Activated B cell treated with CpG ODN at 0.5 μM for 24 hours (primary cell): ENCODE data around the gene PLPPR1. TPM values are rescaled to one million over a fixed set of nuclear protein-coding genes. Genes with fewer than 3 reads are reported as not detected.

ENCODE experiments used
- ATAC-seq: fragments of 200-7000 bp; cut with Tn5 transposase; one replicate; pipeline ENCODE4 v1.10.0; 2021; ENCODE audit warnings: low read depth, mild to moderate bottlenecking, moderate library complexity
- CTCF ChIA-PET: fragments of 350-600 bp; sonication (Branson Sonifier 250); formaldehyde crosslinking; loops from one replicate; lab custom pipeline; 2021; ENCODE audit warnings: antibody characterized with exemption; lab: Charles Lee
- POLR2A ChIA-PET: fragments of 350-600 bp; sonication (Branson Sonifier 250); formaldehyde crosslinking; loops from one replicate; lab custom pipeline; 2021; ENCODE audit warnings: antibody characterized with exemption; lab: Charles Lee
- DNase-seq: peaks from one replicate; pipeline ENCODE4 v3.0.0; 2022
- H3K27ac Mint-ChIP-seq: one replicate; pipeline ENCODE4 v1.8.0; 2020; ENCODE audit warnings: mixed read lengths
- H3K27me3 Mint-ChIP-seq: one replicate; pipeline ENCODE4 v1.8.0; 2021; ENCODE audit warnings: mixed read lengths
- H3K36me3 Mint-ChIP-seq: one replicate; pipeline ENCODE4 v1.8.0; 2021; ENCODE audit warnings: low read depth, mixed read lengths
- H3K4me1 Mint-ChIP-seq: one replicate; pipeline ENCODE4 v1.8.0; 2021; ENCODE audit warnings: mixed read lengths
- H3K4me3 Mint-ChIP-seq: one replicate; pipeline ENCODE4 v1.8.0; 2020; ENCODE audit warnings: mild to moderate bottlenecking, mixed read lengths
- H3K9me3 Mint-ChIP-seq: one replicate; pipeline ENCODE4 v1.8.0; 2020; ENCODE audit warnings: mixed read lengths
- CTCF ChIP-seq: fragments of 200-600 bp; IDR thresholded peaks from one replicate; pipeline ENCODE4 v1.8.0; 2022; ENCODE audit warnings: antibody characterized with exemption, mild to moderate bottlenecking
- intact Hi-C: fragments of 100-400 bp; cut with micrococcal nuclease; formaldehyde crosslinking; loops from one replicate; pipeline ENCODE4 v1.15.1; 2024
- total RNA-seq: library from RNA; stranded (reverse); gene quantifications from 2 replicates; pipeline ENCODE4 v1.2.3, GENCODE V29; 2022

The PLPPR1 gene
- total RNA-seq, 1 donor from 2014 or later, result not detected

GRCh38 chr9:101225271-101225670, 196.7 kb downstream of the PLPPR1 start:
- DNase-seq (no peak), ATAC-seq (no peak)
- Mint-ChIP-seq H3K9me3 (peaks cover 3% of the 10 kb centered on the region), H3K4me1 (no peaks in the 10 kb centered on the region), H3K36me3 (no peaks in the 10 kb centered on the region), H3K27ac (no peak overlapping the region), H3K4me3 (no peak overlapping the region), H3K27me3 (peaks cover 2% of the 10 kb centered on the region)
- POLR2A ChIA-PET, result no interaction called here
- intact Hi-C loops, result no loop called here
- CTCF ChIA-PET, result no interaction called here
- TF ChIP-seq CTCF, result no peak

GRCh38 chr9:101226161-101226560, 197.6 kb downstream of the PLPPR1 start:
- Mint-ChIP-seq H3K4me1 (no peaks in the 10 kb centered on the region), H3K4me3 (no peak overlapping the region), H3K27me3 (peaks cover 2% of the 10 kb centered on the region), H3K27ac (no peak overlapping the region), H3K36me3 (no peaks in the 10 kb centered on the region), H3K9me3 (peaks cover 3% of the 10 kb centered on the region)
- TF ChIP-seq CTCF, result no peak
- CTCF ChIA-PET, result no interaction called here
- POLR2A ChIA-PET, result no interaction called here
- no peak for ATAC-seq
- intact Hi-C loops, result no loop called here
- DNase-seq, result no peak

- Mint-ChIP-seq H3K9me3 (peaks cover 3% of the 10 kb centered on the region), H3K4me3 (no peak overlapping the region), H3K36me3 (no peaks in the 10 kb centered on the region), H3K4me1 (no peaks in the 10 kb centered on the region), H3K27me3 (peaks cover 2% of the 10 kb centered on the region), H3K27ac (no peak overlapping the region)
- intact Hi-C loops, result no loop called here
- CTCF ChIA-PET, result no interaction called here
- ATAC-seq (no peak), DNase-seq (no peak)
- POLR2A ChIA-PET, result no interaction called here
- no peak for TF ChIP-seq CTCF
These were observed 198.3 kb downstream of the PLPPR1 start for GRCh38 chr9:101226803-101227202.

GRCh38 chr9:101229606-101230005, 201.1 kb downstream of the PLPPR1 start:
- intact Hi-C loops, result no loop called here

GRCh38 chr9:101232405-101232977, 204.0 kb downstream of the PLPPR1 start:
- Mint-ChIP-seq H3K4me1 (no peaks in the 10 kb centered on the region), H3K4me3 (no peak overlapping the region), H3K36me3 (no peaks in the 10 kb centered on the region), H3K27ac (no peak overlapping the region), H3K27me3 (peaks cover 4% of the 10 kb centered on the region), H3K9me3 (no peaks in the 10 kb centered on the region)
- DNase-seq (no peak), ATAC-seq (no peak)
- ChIA-PET POLR2A (no interaction called here), CTCF (no interaction called here)
- no peak for TF ChIP-seq CTCF
- intact Hi-C loops, result no loop called here

More at GRCh38 chr9:101229606-101230005, 201.1 kb downstream of the PLPPR1 start:
- H3K4me3 Mint-ChIP-seq, result no peak overlapping the region
- H3K4me1 Mint-ChIP-seq, result no peaks in the 10 kb centered on the region
- TF ChIP-seq CTCF, result no peak
- H3K27ac Mint-ChIP-seq, result no peak overlapping the region
- peaks cover 4% of the 10 kb centered on the region for H3K27me3 Mint-ChIP-seq
- CTCF ChIA-PET, result no interaction called here
- peaks cover 3% of the 10 kb centered on the region for H3K9me3 Mint-ChIP-seq
- POLR2A ChIA-PET, result no interaction called here
- no peaks in the 10 kb centered on the region for H3K36me3 Mint-ChIP-seq
- DNase-seq, result no peak
- no peak for ATAC-seq
